ENCODE data around the gene PPM1J. TPM values are rescaled to one million over a fixed set of nuclear protein-coding genes. Genes with fewer than 3 reads are reported as not detected.

The PPM1J gene
- total and polyA plus RNA-seq, 10 donors, result 0.51 to 1.9 (median 1.4) TPM

GRCh38 chr1:112704391-112704933, 10.7 kb downstream of the PPM1J start:
- peaks cover 59 to 85% (median 79%) of the 10 kb centered on the region in 6 donors for H3K4me1 ChIP-seq
- H3K9me3 ChIP-seq, result no peaks in the 10 kb centered on the region
- peaks cover 0 to 46% (median 10%) of the 10 kb centered on the region in 6 donors for H3K36me3 ChIP-seq
- no peak for DNase-seq
- H3K27ac ChIP-seq, result peak overlapping the region; percentile 76 to 97 (median 90)
- TF ChIP-seq POLR2AphosphoS5 (IDR thresholded peaks at IDR 0.05), result no peak
- TF ChIP-seq CTCF (IDR thresholded peaks at IDR 0.05 in 8 of 11, conservative IDR thresholded peaks at IDR 0.05 in 3 of 11), result no peak
- no peak for TF ChIP-seq POLR2A (IDR thresholded peaks at IDR 0.05)
- peaks cover 0 to 5% (median 0%) of the 10 kb centered on the region in 7 donors for H3K27me3 ChIP-seq (replicated peaks in 1 of 7)
- 33 to 42% (median 40%) methylated on average over 4 to 7 of the region's 7 CpGs for WGBS, 5 donors
- H3K4me3 ChIP-seq, result peak overlapping the region; percentile 9 to 92 (median 58)
- intact Hi-C loops (cut with DNase I; ENCODE audit: low total_unique reads), result no loop called here

- peak overlapping the region in 7 of 8 donors; percentile 76 to 97 (median 93) for H3K27ac ChIP-seq
- peak overlapping the region in 1 of 8 donors; percentile 92 for H3K4me3 ChIP-seq
Measured at GRCh38 chr1:112703706-112704105, 11.4 kb downstream of the PPM1J start.

GRCh38 chr1:112702420-112703261, 12.5 kb downstream of the PPM1J start:
- peaks cover 65 to 95% (median 89%) of the 10 kb centered on the region in 6 donors for H3K4me1 ChIP-seq
- H3K36me3 ChIP-seq, result peaks cover 0 to 64% (median 14%) of the 10 kb centered on the region in 6 donors
- TF ChIP-seq POLR2A (IDR thresholded peaks at IDR 0.05) (no peak), CTCF (IDR thresholded peaks at IDR 0.05 in 8 of 11, conservative IDR thresholded peaks at IDR 0.05 in 3 of 11) (no peak), POLR2AphosphoS5 (IDR thresholded peaks at IDR 0.05) (peak in 2 of 3 donors; percentile 15 to 16)
- H3K9me3 ChIP-seq, result no peaks in the 10 kb centered on the region
- peak; percentile 67 for DNase-seq
- WGBS, 5 donors, result 62 to 73% (median 66%) methylated on average over 8 to 12 of the region's 12 CpGs
- no peak overlapping the region for H3K4me3 ChIP-seq
- intact Hi-C loops (cut with DNase I; ENCODE audit: low total_unique reads), result no loop called here
- H3K27me3 ChIP-seq (replicated peaks in 1 of 7), result peaks cover 0 to 5% (median 0%) of the 10 kb centered on the region in 7 donors
- peak overlapping the region; percentile 76 to 97 (median 90) for H3K27ac ChIP-seq

More at GRCh38 chr1:112703706-112704105, 11.4 kb downstream of the PPM1J start:
- Histone ChIP-seq H3K4me1 (peaks cover 62 to 93% (median 85%) of the 10 kb centered on the region in 6 donors), H3K36me3 (peaks cover 0 to 53% (median 10%) of the 10 kb centered on the region in 6 donors), H3K9me3 (no peaks in the 10 kb centered on the region), H3K27me3 (replicated peaks in 1 of 7) (peaks cover 0 to 5% (median 0%) of the 10 kb centered on the region in 7 donors)
- intact Hi-C loops (cut with DNase I; ENCODE audit: low total_unique reads), result no loop called here
- no peak for TF ChIP-seq POLR2AphosphoS5 (IDR thresholded peaks at IDR 0.05)
- TF ChIP-seq POLR2A (IDR thresholded peaks at IDR 0.05), result no peak
- TF ChIP-seq CTCF (IDR thresholded peaks at IDR 0.05 in 8 of 11, conservative IDR thresholded peaks at IDR 0.05 in 3 of 11), result no peak
- 58 to 88% (median 82%) methylated on average over 8 of the region's 8 CpGs for WGBS, 5 donors
- peak; percentile 38 for DNase-seq

GRCh38 chr1:112702067-112702395, 13.1 kb downstream of the PPM1J start:
- Histone ChIP-seq H3K9me3 (no peaks in the 10 kb centered on the region), H3K27ac (peak overlapping the region; percentile 76 to 97 (median 90)), H3K4me1 (peaks cover 62 to 92% (median 84%) of the 10 kb centered on the region in 6 donors), H3K4me3 (no peak overlapping the region), H3K36me3 (peaks cover 0 to 70% (median 17%) of the 10 kb centered on the region in 6 donors), H3K27me3 (replicated peaks in 1 of 7) (peaks cover 0 to 5% (median 0%) of the 10 kb centered on the region in 7 donors)
- intact Hi-C loops (cut with DNase I; ENCODE audit: low total_unique reads), result no loop called here
- DNase-seq, result peak; percentile 33
- TF ChIP-seq POLR2AphosphoS5 (IDR thresholded peaks at IDR 0.05) (no peak), CTCF (IDR thresholded peaks at IDR 0.05 in 8 of 11, conservative IDR thresholded peaks at IDR 0.05 in 3 of 11) (no peak), POLR2A (IDR thresholded peaks at IDR 0.05) (no peak)
- 62 to 79% (median 69%) methylated on average over 3 of the region's 3 CpGs for WGBS, 5 donors

Measured in spleen (tissue), 11 donors.